ENCODE data around the gene TUBGCP2. TPM values are rescaled to one million over a fixed set of nuclear protein-coding genes. Genes with fewer than 3 reads are reported as not detected.

TUBGCP2 gene
- total RNA-seq, 4 donors from 2014 or later = 41.1 to 75.7 (median 43.5) TPM

DNA sequence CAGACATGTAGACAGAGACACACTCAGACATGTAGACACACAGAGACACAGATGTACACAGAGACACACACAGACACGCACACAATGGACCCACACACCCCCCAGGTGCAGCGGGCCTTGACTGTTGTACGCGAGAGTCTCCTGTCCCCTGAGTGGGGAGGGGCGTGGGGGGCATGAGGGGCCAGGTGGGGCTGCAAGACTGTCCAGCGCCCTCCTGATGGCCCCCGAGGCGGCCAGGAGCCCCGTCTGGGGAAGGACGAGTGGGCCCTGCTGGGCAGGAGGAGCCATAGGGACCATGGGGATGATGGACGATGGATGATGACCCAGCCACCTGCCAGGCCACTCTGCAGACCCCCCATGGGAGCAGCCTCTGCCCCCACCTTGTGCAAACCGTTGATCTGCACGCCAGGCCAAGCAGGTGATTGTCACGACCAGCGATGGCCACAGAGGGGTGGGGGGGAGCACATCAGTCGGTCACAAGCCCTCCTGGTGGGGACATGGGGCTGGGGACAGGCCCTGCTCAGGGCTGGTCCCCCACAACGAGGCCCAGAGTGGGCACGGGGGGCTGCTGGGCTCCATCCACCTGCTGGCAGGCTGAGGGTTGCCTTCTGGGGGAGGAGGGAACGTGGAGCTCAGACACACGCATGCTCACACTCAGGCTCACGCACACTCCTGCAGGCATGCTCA is 59.4 kb downstream of the TUBGCP2 start:
- 60 to 83% methylated on average over 15 to 20 of the region's 21 CpGs for WGBS, 2 donors
- H3K4me3 ChIP-seq (ENCODE audit: low read depth, poor library complexity, severe bottlenecking) = no peak overlapping the region
- TF ChIP-seq POLR2A (IDR thresholded peaks at IDR 0.05) = no peak
- TF ChIP-seq, protein P1, sequence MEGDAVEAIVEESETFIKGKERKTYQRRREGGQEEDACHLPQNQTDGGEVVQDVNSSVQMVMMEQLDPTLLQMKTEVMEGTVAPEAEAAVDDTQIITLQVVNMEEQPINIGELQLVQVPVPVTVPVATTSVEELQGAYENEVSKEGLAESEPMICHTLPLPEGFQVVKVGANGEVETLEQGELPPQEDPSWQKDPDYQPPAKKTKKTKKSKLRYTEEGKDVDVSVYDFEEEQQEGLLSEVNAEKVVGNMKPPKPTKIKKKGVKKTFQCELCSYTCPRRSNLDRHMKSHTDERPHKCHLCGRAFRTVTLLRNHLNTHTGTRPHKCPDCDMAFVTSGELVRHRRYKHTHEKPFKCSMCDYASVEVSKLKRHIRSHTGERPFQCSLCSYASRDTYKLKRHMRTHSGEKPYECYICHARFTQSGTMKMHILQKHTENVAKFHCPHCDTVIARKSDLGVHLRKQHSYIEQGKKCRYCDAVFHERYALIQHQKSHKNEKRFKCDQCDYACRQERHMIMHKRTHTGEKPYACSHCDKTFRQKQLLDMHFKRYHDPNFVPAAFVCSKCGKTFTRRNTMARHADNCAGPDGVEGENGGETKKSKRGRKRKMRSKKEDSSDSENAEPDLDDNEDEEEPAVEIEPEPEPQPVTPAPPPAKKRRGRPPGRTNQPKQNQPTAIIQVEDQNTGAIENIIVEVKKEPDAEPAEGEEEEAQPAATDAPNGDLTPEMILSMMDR (IDR thresholded peaks at IDR 0.05) = no peak
- DNase-seq (ENCODE audit: low spot score in 2 of 2) = no peak
- intact Hi-C loops (cut with DNase I; ENCODE audit: low total_unique reads) = no loop called here

DNA sequence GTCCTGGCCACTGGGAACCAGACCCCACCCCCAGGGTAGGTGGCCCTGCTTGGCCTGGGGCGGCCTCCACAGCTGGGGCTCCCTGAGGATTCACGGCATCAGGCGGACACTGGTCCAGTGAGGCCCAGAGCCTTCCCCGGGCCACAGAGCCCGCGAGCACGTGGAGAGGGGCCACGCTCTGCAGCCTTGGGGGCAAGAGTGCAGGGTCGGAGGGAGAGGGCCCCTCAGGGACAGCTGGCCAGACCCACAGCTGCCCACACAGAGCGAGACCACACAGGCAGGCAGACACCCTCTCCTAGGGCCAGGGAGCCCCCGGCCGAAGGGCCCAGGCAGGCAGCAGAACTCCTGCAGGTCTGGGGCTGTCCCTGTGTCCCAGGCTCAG is 60.3 kb downstream of the TUBGCP2 start:
- WGBS, 2 donors = 89 to 93% methylated on average over 9 to 12 of the region's 12 CpGs
- no peak for TF ChIP-seq POLR2A (IDR thresholded peaks at IDR 0.05)
- TF ChIP-seq, protein P1 (IDR thresholded peaks at IDR 0.05) = no peak
- intact Hi-C loops (cut with DNase I; ENCODE audit: low total_unique reads) = no loop called here
- H3K4me3 ChIP-seq (ENCODE audit: low read depth, poor library complexity, severe bottlenecking) = no peak overlapping the region
- DNase-seq (ENCODE audit: low spot score in 2 of 2) = no peak

DNA sequence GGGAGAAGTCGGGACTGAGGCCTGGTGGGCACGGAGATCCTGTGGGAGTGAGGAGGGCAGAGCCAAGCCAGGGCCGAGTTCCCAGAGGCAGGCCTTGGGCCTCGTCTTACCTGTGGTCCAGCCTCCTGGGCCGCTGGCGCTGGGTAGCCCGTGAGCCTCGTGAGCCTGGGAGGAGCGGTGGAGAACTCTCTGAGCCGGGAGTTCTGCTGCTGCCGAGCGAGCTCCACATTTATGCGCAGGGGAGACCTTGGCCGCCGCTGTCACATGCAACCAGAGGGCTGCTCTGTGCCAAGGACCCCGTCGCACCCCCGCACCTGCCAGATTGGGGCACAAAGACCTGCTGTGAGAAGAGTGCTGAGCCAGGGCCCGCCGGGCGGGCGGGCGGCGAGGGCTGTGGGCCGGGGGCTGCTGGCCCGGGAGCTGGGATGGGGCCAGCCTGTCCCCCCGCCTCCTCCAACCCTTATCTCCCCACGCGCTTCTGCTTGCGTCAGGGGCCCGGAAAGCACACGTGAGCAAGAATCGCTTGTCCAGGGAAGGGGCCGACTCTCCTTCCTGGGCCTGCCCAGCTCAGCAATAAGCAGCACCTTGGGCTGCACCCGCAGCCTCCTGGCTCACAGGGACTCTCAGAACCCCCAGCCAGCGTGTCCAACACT is 60.9 kb downstream of the TUBGCP2 start:
- WGBS, 2 donors = 82% methylated on average over 33 to 36 of the region's 36 CpGs
- DNase-seq (ENCODE audit: low spot score in 2 of 2) = no peak
- H3K4me3 ChIP-seq (ENCODE audit: low read depth, poor library complexity, severe bottlenecking) = no peak overlapping the region
- intact Hi-C loops (cut with DNase I; ENCODE audit: low total_unique reads) = no loop called here
- TF ChIP-seq, protein P1 (IDR thresholded peaks at IDR 0.05) = no peak
- no peak for TF ChIP-seq POLR2A (IDR thresholded peaks at IDR 0.05)

DNA sequence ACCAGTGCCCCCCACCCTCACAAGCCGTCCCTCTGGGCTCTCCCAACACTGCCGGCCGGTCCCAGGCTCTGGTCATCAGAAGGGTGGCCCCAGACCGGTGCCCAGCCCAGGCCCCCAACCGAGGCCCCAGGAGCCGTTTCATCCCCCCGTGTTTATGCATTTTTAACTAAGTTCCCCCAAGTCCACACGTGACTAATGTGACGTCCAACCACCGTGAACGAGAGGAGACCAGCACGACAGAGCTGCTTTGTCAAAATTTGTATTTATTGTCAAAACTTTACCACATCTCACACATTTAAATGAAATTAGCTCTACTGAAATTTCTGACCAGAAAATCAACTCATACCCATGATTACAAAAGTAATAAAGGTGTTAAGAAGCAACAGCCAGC is 62.4 kb downstream of the TUBGCP2 start:
- WGBS, 2 donors = 45 to 75% methylated on average over 12 of the region's 12 CpGs
- TF ChIP-seq POLR2A (IDR thresholded peaks at IDR 0.05) = no peak
- TF ChIP-seq, protein P1 (IDR thresholded peaks at IDR 0.05) = no peak
- no peak overlapping the region for H3K4me3 ChIP-seq (ENCODE audit: low read depth, poor library complexity, severe bottlenecking)
- no peak for DNase-seq (ENCODE audit: low spot score in 2 of 2)
- intact Hi-C loops (cut with DNase I; ENCODE audit: low total_unique reads) = no loop called here

DNA sequence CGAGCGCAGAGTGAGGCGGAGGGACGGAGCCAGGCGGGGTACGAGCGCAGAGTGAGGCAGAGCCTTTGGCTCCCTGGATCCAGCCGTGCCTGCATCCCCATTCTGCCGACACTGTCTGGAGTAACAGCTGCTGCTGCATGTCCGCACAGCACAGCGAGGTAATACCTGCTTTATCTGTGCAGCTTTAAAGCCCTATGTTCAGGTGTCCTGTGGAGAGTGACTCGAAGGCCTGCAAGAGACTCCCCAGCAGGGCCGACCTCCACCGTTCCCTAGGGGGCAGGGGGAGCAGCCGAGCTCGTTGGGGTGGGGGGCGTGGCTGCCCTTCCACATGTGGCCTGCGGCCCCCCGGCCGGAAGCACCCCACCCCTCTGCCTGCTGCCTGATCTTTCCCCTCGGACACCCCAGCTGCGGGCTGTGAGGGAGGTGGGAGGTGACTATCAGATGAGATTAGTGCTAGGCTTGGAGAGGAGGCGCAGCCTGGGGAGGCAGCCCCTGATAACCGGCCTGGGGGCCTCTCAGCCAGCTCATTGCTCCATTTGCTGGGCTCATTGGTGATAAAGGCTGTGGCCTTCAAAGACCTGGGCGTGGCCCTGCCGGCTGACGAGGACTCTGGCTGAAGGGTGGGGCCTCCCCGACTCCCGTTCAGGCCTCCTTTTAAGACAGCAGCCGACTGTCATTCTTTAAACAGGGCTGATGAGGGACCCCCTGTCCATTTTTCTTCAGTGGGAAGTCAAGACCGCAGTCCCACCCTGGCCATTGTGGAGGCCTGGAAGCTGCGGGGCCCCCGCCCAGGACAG is 63.0 kb downstream of the TUBGCP2 start:
- no peak for TF ChIP-seq POLR2A (IDR thresholded peaks at IDR 0.05)
- TF ChIP-seq, protein P1 (IDR thresholded peaks at IDR 0.05) = no peak
- WGBS, 2 donors = 55 to 56% methylated on average over 26 to 28 of the region's 33 CpGs
- intact Hi-C loops (cut with DNase I; ENCODE audit: low total_unique reads) = no loop called here
- no peak overlapping the region for H3K4me3 ChIP-seq (ENCODE audit: low read depth, poor library complexity, severe bottlenecking)
- no peak for DNase-seq (ENCODE audit: low spot score in 2 of 2)
